ENCODE data around the gene ATOX1. TPM values are rescaled to one million over a fixed set of nuclear protein-coding genes. Genes with fewer than 3 reads are reported as not detected.

ATOX1 gene
- total and polyA plus RNA-seq, 2 of the 8 experiments (the other 6 are each of a cell fraction or from before 2014, with no cell fraction given): 79.9 to 232 TPM

- Histone ChIP-seq H2BK12ac (ENCODE audit: low read depth, low read length) (no peak overlapping the region), H2AK5ac (ENCODE audit: low read depth, low read length) (no peak overlapping the region), H3K56ac (replicated peaks; ENCODE audit: insufficient read length, low read depth, low read length) (no peak overlapping the region), H3K79me2 (ENCODE audit: control insufficient read depth in 1 of 2, insufficient read depth in 2 of 2, low read length in 2 of 2) (no peaks in the 10 kb centered on the region), H2AFZ (ENCODE audit: low read length) (no peak overlapping the region), H2BK120ac (replicated peaks; ENCODE audit: low read depth, low read length) (no peak overlapping the region), H3K9ac (replicated peaks in 1 of 4; ENCODE audit: extremely low read depth in 1 of 4, low read depth in 3 of 4, low read length in 3 of 4) (no peak overlapping the region), H3K4ac (replicated peaks; ENCODE audit: insufficient read length, low read depth, low read length) (no peak overlapping the region), H4K8ac (ENCODE audit: extremely low read depth, insufficient read depth, low read length) (no peak overlapping the region), H3K4me2 (ENCODE audit: insufficient read depth in 1 of 2, low read depth in 2 of 2, low read length in 2 of 2) (no peak overlapping the region), H3K27me3 (replicated peaks in 1 of 4; ENCODE audit: control insufficient read depth in 3 of 4, extremely low read depth in 1 of 4, insufficient read depth in 3 of 4, low read length in 3 of 4) (no peaks in the 10 kb centered on the region), H4K20me1 (replicated peaks in 1 of 2; ENCODE audit: control insufficient read depth in 1 of 2, insufficient read depth in 2 of 2, low read length in 2 of 2) (no peaks in the 10 kb centered on the region), H2BK20ac (ENCODE audit: low read length) (no peak overlapping the region), H2BK15ac (ENCODE audit: low read length) (no peak overlapping the region), H3K4me1 (replicated peaks in 1 of 4; ENCODE audit: control insufficient read depth in 3 of 4, insufficient read depth in 4 of 4, low read length in 3 of 4) (peaks cover 6 to 10% (median 9%) of the 10 kb centered on the region in 4 experiments), H2BK5ac (ENCODE audit: low read depth, low read length) (no peak overlapping the region), H3K9me3 (ENCODE audit: insufficient read depth in 2 of 2, low read depth in 1 of 2, low read length in 1 of 2) (no peaks in the 10 kb centered on the region), H3K36me3 (ENCODE audit: control insufficient read depth in 2 of 4, insufficient read depth in 4 of 4, low read length in 3 of 4) (peaks cover 3 to 14% (median 7%) of the 10 kb centered on the region in 4 experiments; a peak in 4 of 8 replicates), H3K4me3 (ENCODE audit: extremely low read depth in 1 of 4, insufficient read depth in 2 of 4, low read depth in 3 of 4, low read length in 4 of 4) (no peak overlapping the region), H3K23me2 (ENCODE audit: low read depth, low read length) (no peaks in the 10 kb centered on the region), H4K91ac (replicated peaks; ENCODE audit: insufficient read length, low read length) (no peak overlapping the region), H3K14ac (ENCODE audit: insufficient read length) (no peak overlapping the region), H3K23ac (ENCODE audit: insufficient read length) (no peak overlapping the region), H3K79me1 (ENCODE audit: low read depth, low read length) (no peaks in the 10 kb centered on the region), H3K27ac (ENCODE audit: low read depth, low read length) (no peak overlapping the region), H3K18ac (ENCODE audit: extremely low read depth, low read length) (no peak overlapping the region), H4K5ac (ENCODE audit: insufficient read length, low read depth, low read length) (no peak overlapping the region)
- TF ChIP-seq SRF (IDR thresholded peaks at IDR 0.05; ENCODE audit: low read depth, low read length) (no peak), CTCF (IDR thresholded peaks at IDR 0.05; ENCODE audit: control extremely low read depth in 1 of 3, insufficient read depth in 1 of 3, low read depth in 1 of 3, low read length in 3 of 3) (no peak), CBX8 (IDR thresholded peaks at IDR 0.05; ENCODE audit: borderline replicate concordance, low read depth, low read length) (no peak), POU5F1 (IDR thresholded peaks at IDR 0.05; ENCODE audit: low read depth, low read length) (no peak), RFX5 (IDR thresholded peaks at IDR 0.05; ENCODE audit: borderline replicate concordance, low read depth, low read length) (no peak), ATF3 (IDR thresholded peaks at IDR 0.05; ENCODE audit: insufficient read depth, low read depth, low read length) (no peak), EGR1 (IDR thresholded peaks at IDR 0.05; ENCODE audit: borderline replicate concordance, low read depth, low read length) (no peak)
- CTCF ChIA-PET (ENCODE audit: partially characterized antibody): interaction anchor here (0.7 to 38.0 kb wide), 33 partner anchors 9 to 693 kb away, joined by 3 to 991 read pairs (median 5); partner anchors contain the start of genes ATOX1, SLC36A1 and SPARC
- POLR2A ChIA-PET (ENCODE audit: partially characterized antibody): interaction anchor here (0.9 to 5.1 kb wide), 6 partner anchors 9 to 81 kb away, joined by 3 to 33 read pairs (median 8); partner anchors contain the start of genes ATOX1 and G3BP1
- no peak for FAIRE-seq
- 90% methylated on average over 6 of the region's 6 CpGs; no CpG with 5 or more reads in 1 of the 2 experiments for WGBS, 2 experiments (ENCODE audit: extremely low coverage in 1 of 2, insufficient coverage in 1 of 2, insufficient read length in 1 of 2, insufficient replicate concordance in 2 of 2, low coverage in 1 of 2, low lambda C conversion rate in 2 of 2, missing lambda C conversion rate in 1 of 2)
- no peak for DNase-seq (ENCODE audit: low read depth in 1 of 2, low spot score in 2 of 2)
Measured at GRCh38 chr5:151741678-151742423, 16.6 kb downstream of the ATOX1 start.

Measured in H1 (cell line).